NB4 (cell line): ENCODE measurements around the gene PLEKHA8.
"Not testable (repeated sequence)": the region's sequence is repeated elsewhere in the genome, so short reads cannot be mapped to it uniquely, and the experiment has no call there.

ENCODE experiments used
- DNase-seq: peaks from one replicate; pipeline ENCODE4 v3.0.0; 2010; ENCODE audit warnings: low read depth
- H3K4me3 ChIP-seq: one replicate; pipeline ENCODE4 v1.5.1; 2011; ENCODE audit warnings: mild to moderate bottlenecking, low read depth, low read length, moderate library complexity
- CTCF ChIP-seq: IDR thresholded peaks from one replicate; pipeline ENCODE4 v1.5.1; 2012; ENCODE audit warnings: low read depth, low read length
- MAX ChIP-seq: IDR thresholded peaks from 2 replicates; pipeline ENCODE4 v1.6.1; 2011; ENCODE audit warnings: low read depth, low read length
- MYC ChIP-seq: IDR thresholded peaks from 2 replicates; pipeline ENCODE4 v1.6.1; 2011; ENCODE audit warnings: low read depth, low read length
- POLR2A ChIP-seq: IDR thresholded peaks from 2 replicates; pipeline ENCODE4 v1.6.1; 2011; ENCODE audit warnings: mild to moderate bottlenecking; ENCODE audit not compliant: insufficient read length; ENCODE audit errors: extremely low read depth

PLEKHA8 gene

GRCh38 chr7:30057741-30058140 lies 29.5 kb downstream of the PLEKHA8 start:
- H3K4me3 ChIP-seq, result no peak overlapping the region
- no peak for DNase-seq
- TF ChIP-seq POLR2A, result no peak
- no peak for TF ChIP-seq MYC
- TF ChIP-seq MAX, result no peak
- TF ChIP-seq CTCF, result no peak

GRCh38 chr7:30061786-30062185 lies 33.6 kb downstream of the PLEKHA8 start:
- H3K4me3 ChIP-seq, result not testable (repeated sequence)
- DNase-seq, result peak; percentile 31

GRCh38 chr7:30062587-30062986 lies 34.4 kb downstream of the PLEKHA8 start:
- DNase-seq, result peak; percentile 67
- TF ChIP-seq CTCF (peak; percentile 66), POLR2A (no peak)
- H3K4me3 ChIP-seq, result no peak overlapping the region

GRCh38 chr7:30065746-30066145 lies 37.5 kb downstream of the PLEKHA8 start:
- no peak for TF ChIP-seq POLR2A
- TF ChIP-seq CTCF, result no peak
- TF ChIP-seq MYC, result no peak
- no peak for TF ChIP-seq MAX
- H3K4me3 ChIP-seq, result no peak overlapping the region
- DNase-seq, result no peak

- TF ChIP-seq POLR2A (no peak), CTCF (no peak), MYC (no peak), MAX (no peak)
Measured at GRCh38 chr7:30066687-30067086, 38.5 kb downstream of the PLEKHA8 start.

GRCh38 chr7:30068117-30068516 lies 39.9 kb downstream of the PLEKHA8 start:
- TF ChIP-seq CTCF (no peak), MAX (no peak), POLR2A (no peak)
- no peak for DNase-seq
- H3K4me3 ChIP-seq, result no peak overlapping the region

More at GRCh38 chr7:30066687-30067086, 38.5 kb downstream of the PLEKHA8 start:
- H3K4me3 ChIP-seq, result no peak overlapping the region
- no peak for DNase-seq
